ENCODE measurements around the gene PHETA2.

The PHETA2 gene

GRCh38 chr22:42074846-42075676 lies 1.0 kb downstream of the PHETA2 start:
- TF ChIP-seq, protein P1, sequence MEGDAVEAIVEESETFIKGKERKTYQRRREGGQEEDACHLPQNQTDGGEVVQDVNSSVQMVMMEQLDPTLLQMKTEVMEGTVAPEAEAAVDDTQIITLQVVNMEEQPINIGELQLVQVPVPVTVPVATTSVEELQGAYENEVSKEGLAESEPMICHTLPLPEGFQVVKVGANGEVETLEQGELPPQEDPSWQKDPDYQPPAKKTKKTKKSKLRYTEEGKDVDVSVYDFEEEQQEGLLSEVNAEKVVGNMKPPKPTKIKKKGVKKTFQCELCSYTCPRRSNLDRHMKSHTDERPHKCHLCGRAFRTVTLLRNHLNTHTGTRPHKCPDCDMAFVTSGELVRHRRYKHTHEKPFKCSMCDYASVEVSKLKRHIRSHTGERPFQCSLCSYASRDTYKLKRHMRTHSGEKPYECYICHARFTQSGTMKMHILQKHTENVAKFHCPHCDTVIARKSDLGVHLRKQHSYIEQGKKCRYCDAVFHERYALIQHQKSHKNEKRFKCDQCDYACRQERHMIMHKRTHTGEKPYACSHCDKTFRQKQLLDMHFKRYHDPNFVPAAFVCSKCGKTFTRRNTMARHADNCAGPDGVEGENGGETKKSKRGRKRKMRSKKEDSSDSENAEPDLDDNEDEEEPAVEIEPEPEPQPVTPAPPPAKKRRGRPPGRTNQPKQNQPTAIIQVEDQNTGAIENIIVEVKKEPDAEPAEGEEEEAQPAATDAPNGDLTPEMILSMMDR (IDR thresholded peaks at IDR 0.05; ENCODE audit: insufficient read depth, low read depth, low read length, missing control alignments) = no peak
- peak overlapping the region; percentile 36 for H3K4me3 ChIP-seq (ENCODE audit: low read depth, low read length)
- DNase-seq (ENCODE audit: low read depth) = no peak

- no peak overlapping the region for H3K4me3 ChIP-seq (ENCODE audit: low read depth, low read length)
- TF ChIP-seq, protein P1 (IDR thresholded peaks at IDR 0.05; ENCODE audit: insufficient read depth, low read depth, low read length, missing control alignments) = no peak
- DNase-seq (ENCODE audit: low read depth) = no peak
Observed at GRCh38 chr22:42076764-42077485, 2.9 kb downstream of the PHETA2 start.

GRCh38 chr22:42077486-42078125 lies 3.6 kb downstream of the PHETA2 start:
- no peak overlapping the region for H3K4me3 ChIP-seq (ENCODE audit: low read depth, low read length)
- TF ChIP-seq, protein P1 (IDR thresholded peaks at IDR 0.05; ENCODE audit: insufficient read depth, low read depth, low read length, missing control alignments) = no peak
- DNase-seq (ENCODE audit: low read depth) = no peak

DNA sequence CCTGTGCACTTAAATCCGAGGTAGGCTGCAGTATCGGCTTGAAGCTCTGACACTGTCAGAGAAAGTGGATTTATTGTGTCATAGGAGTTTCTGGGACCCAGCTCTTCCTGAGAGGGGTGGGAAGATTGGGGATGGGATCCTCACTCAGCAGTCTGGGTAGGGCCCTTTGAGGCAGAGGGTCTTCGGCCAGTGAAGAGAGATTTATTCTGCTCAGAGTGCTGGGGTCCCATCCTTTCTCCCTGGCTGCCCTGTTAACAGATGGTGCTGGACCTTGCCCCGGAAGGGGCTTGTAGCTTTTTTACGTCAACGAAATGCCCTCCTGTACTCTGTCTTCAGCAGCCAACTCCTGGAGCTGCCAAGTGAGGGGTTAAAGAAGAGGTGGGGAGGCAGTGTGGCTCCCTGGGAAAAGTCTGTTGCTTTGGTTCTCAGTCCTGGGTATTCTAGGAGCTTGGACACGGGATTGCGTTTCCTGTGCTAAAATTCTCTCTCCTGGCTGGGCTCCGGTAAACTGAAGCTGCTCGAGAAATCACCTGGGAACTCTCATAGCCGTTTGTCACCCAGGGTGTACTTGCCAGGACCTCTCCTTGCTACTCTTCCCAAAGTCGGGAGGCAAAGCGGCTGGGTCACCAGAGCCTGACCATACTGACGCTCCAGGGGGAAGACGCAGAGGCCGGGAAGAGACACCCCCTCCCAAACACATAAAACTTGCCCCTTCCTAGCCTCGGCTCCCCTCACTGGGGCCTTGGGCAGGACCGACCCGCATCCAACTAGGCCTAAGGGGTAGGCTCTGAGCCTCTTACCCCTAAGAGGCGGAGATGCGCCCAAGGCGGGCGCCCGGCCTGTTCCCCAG lies 4.6 kb downstream of the PHETA2 start:
- DNase-seq (ENCODE audit: low read depth) = no peak
- TF ChIP-seq, protein P1 (IDR thresholded peaks at IDR 0.05; ENCODE audit: insufficient read depth, low read depth, low read length, missing control alignments) = no peak
- H3K4me3 ChIP-seq (ENCODE audit: low read depth, low read length) = peak overlapping the region; percentile 96

- TF ChIP-seq, protein P1 (IDR thresholded peaks at IDR 0.05; ENCODE audit: insufficient read depth, low read depth, low read length, missing control alignments) = no peak
- peak within 1 kb of the TSS; percentile 96 for H3K4me3 ChIP-seq (ENCODE audit: low read depth, low read length)
- peak; percentile 100 for DNase-seq (ENCODE audit: low read depth)
Observed at GRCh38 chr22:42079319-42080251, 5.5 kb downstream of the PHETA2 start, which contains the start of gene SMDT1. Gene SMDT1, plus strand, starts transcription at chr22:42079700. Its CDS starts 69 bp downstream, at chr22:42079769.
